Spleen (tissue), 11 donors: ENCODE measurements around the gene ADAMTS12. TPM values are rescaled to one million over a fixed set of nuclear protein-coding genes. Genes with fewer than 3 reads are reported as not detected.

Experiments
- DNase-seq: peaks from one replicate; pipeline ENCODE4 v3.0.0-alpha.2; 2020
- H3K27ac ChIP-seq, 8 donors: fragments of 200-600 bp; sonication (generic) in 7 of 8; 1 replicate in 4 of 8; 2 replicates in 4 of 8; pipeline versions ENCODE4 v1.5.0 to v1.8.0; 2016 to 2021; ENCODE audit warnings: inconsistent platforms in 4 of 8, mild to moderate bottlenecking in 4 of 8, moderate library complexity in 1 of 8
- H3K27me3 ChIP-seq, 7 donors: fragments of 200-600 bp; sonication (generic) in 6 of 7; replicated peaks in 1 of 7; 1 replicate in 4 of 7; 2 replicates in 3 of 7; pipeline versions ENCODE4 v1.5.0 to v1.8.0; 2016 to 2021; ENCODE audit warnings: inconsistent platforms in 3 of 7, mild to moderate bottlenecking in 1 of 7
- H3K36me3 ChIP-seq, 6 donors: fragments of 200-600 bp; sonication (generic) in 5 of 6; 1 replicate in 4 of 6; 2 replicates in 2 of 6; pipeline versions ENCODE4 v1.5.0 to v1.8.0; 2016 to 2021; ENCODE audit warnings: inconsistent platforms in 2 of 6
- H3K4me1 ChIP-seq, 6 donors: fragments of 200-600 bp; sonication (generic) in 5 of 6; 1 replicate in 3 of 6; 2 replicates in 3 of 6; pipeline versions ENCODE4 v1.5.0 to v1.8.0; 2016 to 2021; ENCODE audit warnings: inconsistent platforms in 3 of 6
- H3K4me3 ChIP-seq, 8 donors: fragments of 200-600 bp; sonication (generic) in 7 of 8; 1 replicate in 4 of 8; 2 replicates in 4 of 8; pipeline versions ENCODE4 v1.5.0 to v1.8.0; 2016 to 2021; ENCODE audit warnings: inconsistent platforms in 4 of 8, mild to moderate bottlenecking in 4 of 8, moderate library complexity in 2 of 8
- H3K9me3 ChIP-seq, 8 donors: fragments of 200-600 bp; sonication (generic) in 7 of 8; 1 replicate in 4 of 8; 2 replicates in 4 of 8; pipeline versions ENCODE4 v1.5.0 to v1.8.0; 2016 to 2021; ENCODE audit warnings: inconsistent platforms in 4 of 8
- POLR2A ChIP-seq, 3 donors: fragments of 450-650 bp; IDR thresholded peaks; one replicate each; pipeline ENCODE4 v1.5.1; 2017; ENCODE audit warnings: antibody characterized with exemption in 3 of 3, mild to moderate bottlenecking in 1 of 3
- POLR2AphosphoS5 ChIP-seq, 3 donors: sonication (generic); formaldehyde crosslinking; IDR thresholded peaks; one replicate each; pipeline ENCODE4 v1.5.1; 2017; ENCODE audit warnings: antibody characterized with exemption in 3 of 3
- WGBS, 5 donors: extraction: QIAGEN DNeasy Blood & Tissue Kit in 3 of 5; methylation state at CpG; one replicate each; pipeline versions ENCODE4 v1.1.5 to v1.1.7; 2013 to 2018; 5-methylcytosine and 5-hydroxymethylcytosine counted together
- intact Hi-C: fragments of 100-400 bp; cut with DNase I; formaldehyde crosslinking; loops from one replicate; pipeline ENCODE4 v1.15.0; 2023; ENCODE audit warnings: low total_unique reads
- polyA plus RNA-seq, 3 donors: library from polyadenylated mRNA; stranded (reverse); fragments of 200-250 nt; gene quantifications; one replicate each; pipeline ENCODE4 v1.2.1, GENCODE V29; 2013
- total RNA-seq, 7 donors: library from RNA; depleted of rRNA in 3 of 7; stranded (reverse); fragments of >200 nt in 3 of 7; fragmentation: NEBNext Ultra II Directional in 4 of 7; extraction: Animal tissue kit (Norgen Biotek cat#: 25700) in 4 of 7; gene quantifications; one replicate each; pipeline versions ENCODE4 v1.1.0 to v1.2.1, GENCODE V29; 2016 to 2021
- TF ChIP-seq, protein P1 (sequence below), 11 experiments: fragments of 200-600 bp in 7 of 11; fragments of 450-650 bp in 4 of 11; sonication (generic) in 4 of 11; IDR thresholded peaks in 8 of 11; conservative IDR thresholded peaks in 3 of 11; 1 replicate in 7 of 11; 2 replicates in 4 of 11; pipeline versions ENCODE4 v1.4.0 to v1.8.0; 2016 to 2021; ENCODE audit warnings: antibody characterized with exemption in 11 of 11, inconsistent platforms in 4 of 11, mild to moderate bottlenecking in 1 of 11
- donor health status: healthy with polysubstance abuse.
- donor health status: DM: no; HTN: no; CAD: no; lungs with moderate emphysema.
- donor health status: DM: no; HTN: no; CAD: no.
- donor health status: Bipolar disorder and iron deficiency.
- donor health status: healthy.
- donor health status: DM: no; HTN: no; CAD: no.
- donor health status: DM: yes; HTN: yes; CAD: no.

The ADAMTS12 gene
- total and polyA plus RNA-seq, 10 donors = 0.07 to 4.3 (median 1.4) TPM

DNA sequence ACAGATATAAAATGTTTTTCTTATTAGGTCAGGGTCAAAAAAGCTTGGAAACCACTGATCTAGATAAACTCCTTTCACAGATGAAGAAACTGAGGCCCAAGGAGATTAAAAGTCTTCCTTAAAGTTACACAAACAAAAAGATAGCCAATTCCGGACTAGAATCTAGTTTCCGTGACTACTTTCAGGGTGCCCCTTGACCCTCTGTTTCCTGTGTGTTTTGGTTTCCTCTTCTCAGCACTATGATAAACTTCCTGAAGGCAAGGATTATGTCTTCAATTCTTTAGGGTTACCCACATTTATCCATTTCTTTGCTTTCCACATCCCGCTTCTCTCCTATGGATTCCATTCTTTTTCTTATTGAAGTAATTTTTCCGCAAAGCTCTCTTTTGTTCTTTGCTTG is 83.1 kb downstream of the ADAMTS12 start:
- Histone ChIP-seq H3K36me3 (no peaks in the 10 kb centered on the region), H3K27me3 (no peaks in the 10 kb centered on the region), H3K27ac (no peak overlapping the region), H3K4me1 (peaks cover 0 to 5% (median 0%) of the 10 kb centered on the region in 6 donors), H3K4me3 (no peak overlapping the region), H3K9me3 (no peaks in the 10 kb centered on the region)
- DNase-seq = no peak
- TF ChIP-seq, protein P1, sequence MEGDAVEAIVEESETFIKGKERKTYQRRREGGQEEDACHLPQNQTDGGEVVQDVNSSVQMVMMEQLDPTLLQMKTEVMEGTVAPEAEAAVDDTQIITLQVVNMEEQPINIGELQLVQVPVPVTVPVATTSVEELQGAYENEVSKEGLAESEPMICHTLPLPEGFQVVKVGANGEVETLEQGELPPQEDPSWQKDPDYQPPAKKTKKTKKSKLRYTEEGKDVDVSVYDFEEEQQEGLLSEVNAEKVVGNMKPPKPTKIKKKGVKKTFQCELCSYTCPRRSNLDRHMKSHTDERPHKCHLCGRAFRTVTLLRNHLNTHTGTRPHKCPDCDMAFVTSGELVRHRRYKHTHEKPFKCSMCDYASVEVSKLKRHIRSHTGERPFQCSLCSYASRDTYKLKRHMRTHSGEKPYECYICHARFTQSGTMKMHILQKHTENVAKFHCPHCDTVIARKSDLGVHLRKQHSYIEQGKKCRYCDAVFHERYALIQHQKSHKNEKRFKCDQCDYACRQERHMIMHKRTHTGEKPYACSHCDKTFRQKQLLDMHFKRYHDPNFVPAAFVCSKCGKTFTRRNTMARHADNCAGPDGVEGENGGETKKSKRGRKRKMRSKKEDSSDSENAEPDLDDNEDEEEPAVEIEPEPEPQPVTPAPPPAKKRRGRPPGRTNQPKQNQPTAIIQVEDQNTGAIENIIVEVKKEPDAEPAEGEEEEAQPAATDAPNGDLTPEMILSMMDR (IDR thresholded peaks at IDR 0.05 in 8 of 11, conservative IDR thresholded peaks at IDR 0.05 in 3 of 11) = no peak
- TF ChIP-seq POLR2A (IDR thresholded peaks at IDR 0.05) (no peak), POLR2AphosphoS5 (IDR thresholded peaks at IDR 0.05) (no peak)
- intact Hi-C loops = no loop called here
- 55 to 84% (median 70%) methylated on average over 4 of the region's 4 CpGs for WGBS, 5 donors

DNA sequence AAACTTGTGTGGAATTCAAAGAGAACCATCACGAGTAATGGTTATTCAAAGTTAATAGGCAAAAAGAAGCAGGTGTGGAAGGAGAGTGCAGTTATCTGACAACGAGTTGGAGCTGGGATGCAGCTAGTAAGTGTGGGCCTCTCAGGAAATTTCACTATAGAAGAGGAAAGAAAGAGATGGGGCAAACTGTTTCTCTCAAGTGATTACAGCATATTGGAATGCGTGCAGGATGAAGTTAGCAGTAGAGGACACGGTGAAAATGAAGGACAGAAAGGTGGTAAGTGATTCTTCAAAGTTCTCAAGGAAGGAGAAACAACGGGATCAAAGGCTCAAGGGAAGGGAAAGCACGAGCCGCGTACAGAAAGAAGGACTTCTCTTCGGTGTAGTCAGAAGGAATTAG is 84.0 kb downstream of the ADAMTS12 start:
- TF ChIP-seq POLR2A (IDR thresholded peaks at IDR 0.05) (no peak), POLR2AphosphoS5 (IDR thresholded peaks at IDR 0.05) (no peak)
- TF ChIP-seq, protein P1 (IDR thresholded peaks at IDR 0.05 in 8 of 11, conservative IDR thresholded peaks at IDR 0.05 in 3 of 11) = no peak
- Histone ChIP-seq H3K4me1 (peaks cover 0 to 5% (median 0%) of the 10 kb centered on the region in 6 donors), H3K27ac (no peak overlapping the region), H3K36me3 (no peaks in the 10 kb centered on the region), H3K9me3 (no peaks in the 10 kb centered on the region), H3K27me3 (no peaks in the 10 kb centered on the region), H3K4me3 (no peak overlapping the region)
- intact Hi-C loops = no loop called here
- WGBS, 5 donors = 69 to 84% (median 79%) methylated on average over 9 of the region's 9 CpGs
- DNase-seq = no peak

DNA sequence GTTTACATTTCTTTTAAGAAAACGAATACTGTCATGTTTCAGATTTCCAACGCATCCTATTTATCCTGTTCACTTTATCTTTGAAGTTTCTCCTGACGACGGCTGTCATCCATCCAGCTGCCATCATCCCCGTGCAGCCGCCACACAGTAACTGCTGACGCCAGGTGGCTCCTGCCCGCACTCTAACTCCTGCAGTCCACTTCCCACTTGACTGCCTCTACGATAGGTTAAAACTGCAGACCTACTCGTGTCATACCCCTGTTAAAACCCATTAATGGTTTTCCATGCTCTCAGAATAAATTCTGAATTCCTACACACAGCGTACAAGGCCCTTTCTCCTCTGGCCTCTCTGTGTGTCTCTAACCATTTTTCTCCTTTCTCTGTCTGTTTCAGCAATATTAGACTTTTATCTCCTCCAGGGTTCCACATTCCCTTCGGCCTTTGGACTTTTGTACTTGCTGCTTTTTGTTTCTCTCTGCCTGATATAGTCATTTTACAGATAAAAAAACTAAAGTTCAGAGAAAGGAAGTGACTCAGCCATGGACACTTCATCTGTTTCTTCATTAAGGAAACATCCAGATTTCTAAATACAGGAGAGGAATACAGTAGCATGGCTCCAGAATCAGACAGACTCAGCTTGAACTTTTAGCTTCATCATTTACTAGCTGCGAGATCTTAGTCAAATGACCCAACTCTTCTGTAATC is 84.9 kb downstream of the ADAMTS12 start:
- Histone ChIP-seq H3K4me1 (peaks cover 0 to 5% (median 0%) of the 10 kb centered on the region in 6 donors), H3K9me3 (no peaks in the 10 kb centered on the region), H3K36me3 (no peaks in the 10 kb centered on the region), H3K27me3 (no peaks in the 10 kb centered on the region), H3K27ac (no peak overlapping the region), H3K4me3 (no peak overlapping the region)
- no peak for DNase-seq
- TF ChIP-seq, protein P1 (IDR thresholded peaks at IDR 0.05 in 8 of 11, conservative IDR thresholded peaks at IDR 0.05 in 3 of 11) = no peak
- TF ChIP-seq POLR2A (IDR thresholded peaks at IDR 0.05) (no peak), POLR2AphosphoS5 (IDR thresholded peaks at IDR 0.05) (no peak)
- 72 to 88% (median 82%) methylated on average over 13 of the region's 13 CpGs for WGBS, 5 donors
- intact Hi-C loops = no loop called here

DNA sequence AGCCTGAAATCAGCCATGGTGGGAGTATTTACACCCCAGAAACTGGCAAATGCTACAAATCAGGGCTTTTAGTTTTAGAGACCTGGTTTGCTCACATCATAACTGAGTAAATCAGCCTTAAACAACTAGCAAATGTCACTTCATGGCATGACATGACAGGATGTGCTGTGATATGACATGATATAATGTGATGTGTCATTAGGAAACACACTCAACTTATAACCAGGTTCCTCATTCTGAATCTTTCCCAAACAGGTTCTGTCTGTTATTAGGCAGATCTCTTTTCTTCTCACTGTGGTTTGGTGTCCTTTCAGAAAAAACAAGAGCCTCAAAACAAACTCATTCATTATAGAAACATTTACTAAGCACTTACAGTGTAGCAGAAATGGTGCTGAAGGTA is 90.5 kb downstream of the ADAMTS12 start:
- DNase-seq = no peak
- intact Hi-C loops = no loop called here
- H3K9me3 ChIP-seq = no peaks in the 10 kb centered on the region
- H3K36me3 ChIP-seq = no peaks in the 10 kb centered on the region
- H3K27ac ChIP-seq = no peak overlapping the region
- no peak overlapping the region for H3K4me3 ChIP-seq
- no peaks in the 10 kb centered on the region for H3K27me3 ChIP-seq
- H3K4me1 ChIP-seq = no peaks in the 10 kb centered on the region
- TF ChIP-seq POLR2A (IDR thresholded peaks at IDR 0.05) = no peak
- no peak for TF ChIP-seq POLR2AphosphoS5 (IDR thresholded peaks at IDR 0.05)
- TF ChIP-seq, protein P1 (IDR thresholded peaks at IDR 0.05 in 8 of 11, conservative IDR thresholded peaks at IDR 0.05 in 3 of 11) = no peak
